GM12878 (cell line): ENCODE measurements around the gene SCIN. TPM values are rescaled to one million over a fixed set of nuclear protein-coding genes. Genes with fewer than 3 reads are reported as not detected.

Experiments
- ATAC-seq: fragments of 200-7000 bp; cut with Tn5 transposase; 3 replicates; pipeline ENCODE4 v1.9.1; 2020; ENCODE audit warnings: mild to moderate bottlenecking, moderate library complexity
- BruUV-seq: library from RNA; stranded (reverse); fragments of 400-500 nt; replicated peaks from 2 replicates; lab custom pipeline; 2021; lab: Mats Ljungman, UMichigan
- CTCF ChIA-PET: fragments of 300-600 bp; sonication (Branson Sonifier 250); formaldehyde crosslinking; extraction: SDS; loops from one replicate; lab custom pipeline; 2021; ENCODE audit warnings: inconsistent platforms; lab: Yijun Ruan, JAX
- POLR2A ChIA-PET: fragments of 350-600 bp; formaldehyde crosslinking; extraction: SDS; loops from one replicate; lab custom pipeline; 2021; ENCODE audit warnings: inconsistent platforms; lab: Charles Lee
- RAD21 ChIA-PET: fragments of 300-600 bp; sonication (Branson Sonifier 250); formaldehyde crosslinking; loops from one replicate; lab custom pipeline; 2023; ENCODE audit warnings: antibody characterized with exemption; ENCODE audit not compliant: unreplicated experiment; lab: Charles Lee
- SMC1A ChIA-PET: fragments of 300-600 bp; sonication (Branson Sonifier 250); formaldehyde crosslinking; loops from one replicate; lab custom pipeline; 2023; ENCODE audit not compliant: unreplicated experiment, uncharacterized antibody; lab: Charles Lee
- DNase-seq: peaks from one replicate; pipeline ENCODE4 v3.0.0-alpha.2; 2011; ENCODE audit warnings: low read depth, low spot score
- FAIRE-seq: peaks from 3 replicates; lab custom pipeline; 2011; peaks lifted over from hg19 to GRCh38; lab: Jason Lieb, UNC
- H2AFZ ChIP-seq: 2 replicates; pipeline ENCODE4 v1.6.0; 2011; ENCODE audit warnings: low read depth, low read length, control low read depth; ENCODE audit not compliant: control insufficient read depth
- H3K27ac ChIP-seq: 2 replicates; pipeline ENCODE4 v1.5.1; 2011; ENCODE audit warnings: control low read depth; ENCODE audit not compliant: control insufficient read depth, insufficient read depth
- H3K27me3 ChIP-seq, 2 experiments: replicated peaks in 1 of 2; 2 replicates each; pipeline versions ENCODE4 v1.6.0 to v1.6.1; 2011; ENCODE audit warnings: low read length in 1 of 2; ENCODE audit not compliant: control insufficient read depth in 2 of 2, insufficient read depth in 2 of 2
- H3K36me3 ChIP-seq, 2 experiments: 2 replicates each; pipeline ENCODE4 v1.5.1; 2011; ENCODE audit warnings: low read length in 1 of 2; ENCODE audit not compliant: control insufficient read depth in 2 of 2, insufficient read depth in 2 of 2
- H3K4me1 ChIP-seq: 2 replicates; pipeline ENCODE4 v1.6.1; 2011; ENCODE audit warnings: mild to moderate bottlenecking, low read length, moderate library complexity, mixed read lengths; ENCODE audit not compliant: control insufficient read depth, insufficient read depth
- H3K4me2 ChIP-seq: 2 replicates; pipeline ENCODE4 v1.6.0; 2011; ENCODE audit warnings: control low read depth; ENCODE audit not compliant: control insufficient read depth, insufficient read depth
- H3K4me3 ChIP-seq: fragments of 200-600 bp; sonication (generic); 2 replicates; pipeline ENCODE4 v1.5.1; 2016
- H3K79me2 ChIP-seq: 2 replicates; pipeline ENCODE4 v1.6.0; 2011; ENCODE audit warnings: low read length; ENCODE audit not compliant: control insufficient read depth, insufficient read depth
- H3K9ac ChIP-seq: 2 replicates; pipeline ENCODE4 v1.8.0; 2011; ENCODE audit warnings: low read length, control low read depth, mixed read lengths; ENCODE audit not compliant: control insufficient read depth, insufficient read depth
- H3K9me3 ChIP-seq: replicated peaks from 3 replicates; pipeline ENCODE4 v1.5.1; 2011; ENCODE audit warnings: mild to moderate bottlenecking, low read length; ENCODE audit not compliant: control insufficient read depth, insufficient read depth
- H4K20me1 ChIP-seq: 2 replicates; pipeline ENCODE4 v1.6.0; 2011; ENCODE audit not compliant: control insufficient read depth, insufficient read depth
- BCLAF1 ChIP-seq: fragments of 450-650 bp; IDR thresholded peaks from 2 replicates; pipeline ENCODE4 v1.6.1; 2017; ENCODE audit warnings: antibody characterized with exemption, mild to moderate bottlenecking, moderate library complexity
- EED ChIP-seq: sonication (generic); IDR thresholded peaks from 2 replicates; pipeline ENCODE4 v1.6.1; 2016; ENCODE audit warnings: antibody characterized with exemption, low read depth
- EGR1 ChIP-seq, 2 experiments: IDR thresholded peaks; 1 replicate in 1 of 2; 2 replicates in 1 of 2; pipeline ENCODE4 v1.6.1; 2011 to 2012; ENCODE audit warnings: low read depth in 2 of 2, low read length in 2 of 2, borderline replicate concordance in 1 of 2, mild to moderate bottlenecking in 1 of 2, moderate library complexity in 1 of 2
- FOS ChIP-seq: IDR thresholded peaks from 3 replicates; pipeline ENCODE4 v1.6.1; 2011; ENCODE audit warnings: borderline replicate concordance; ENCODE audit not compliant: insufficient read length; ENCODE audit errors: extremely low read depth
- FOXK2 ChIP-seq: fragments of 450-650 bp; IDR thresholded peaks from 2 replicates; pipeline ENCODE4 v1.6.1; 2017; ENCODE audit warnings: mild to moderate bottlenecking, moderate library complexity
- HDAC6 ChIP-seq: fragments of 200-600 bp; sonication (generic); IDR thresholded peaks from one replicate; pipeline ENCODE4 v1.8.0; 2017; ENCODE audit warnings: antibody characterized with exemption; ENCODE audit not compliant: unreplicated experiment
- JUND ChIP-seq: IDR thresholded peaks from 2 replicates; pipeline ENCODE4 v1.6.1; 2012; ENCODE audit warnings: low read depth, mild to moderate bottlenecking, low read length, improper control_type of control experiment, moderate library complexity
- MEF2B ChIP-seq: fragments of 450-650 bp; IDR thresholded peaks from 2 replicates; pipeline ENCODE4 v1.6.1; 2018; ENCODE audit warnings: mild to moderate bottlenecking, moderate library complexity; ENCODE audit not compliant: partially characterized antibody, poor library complexity, severe bottlenecking
- MYB ChIP-seq: fragments of 150-350 bp; IDR thresholded peaks from 2 replicates; pipeline ENCODE4 v1.6.1; 2014; ENCODE audit warnings: mild to moderate bottlenecking, low read depth, low read length, borderline replicate concordance
- POLR2AphosphoS2 ChIP-seq: IDR thresholded peaks from 2 replicates; pipeline ENCODE4 v1.6.1; 2011; ENCODE audit warnings: low read depth, mild to moderate bottlenecking, low read length, improper control_type of control experiment, moderate library complexity
- RFX5 ChIP-seq: IDR thresholded peaks from 2 replicates; pipeline ENCODE4 v1.6.1; 2011; ENCODE audit warnings: low read depth, low read length, improper control_type of control experiment
- RUNX3 ChIP-seq: IDR thresholded peaks from 2 replicates; pipeline ENCODE4 v1.6.1; 2012; ENCODE audit warnings: low read length, inconsistent platforms
- SMAD5 ChIP-seq: IDR thresholded peaks from 2 replicates; pipeline ENCODE4 v1.6.1; 2016; ENCODE audit warnings: antibody characterized with exemption, low read depth
- SMARCA5 ChIP-seq: fragments of 450-650 bp; IDR thresholded peaks from 2 replicates; pipeline ENCODE4 v1.6.1; 2017; ENCODE audit warnings: mild to moderate bottlenecking
- TCF7 ChIP-seq: IDR thresholded peaks from 2 replicates; pipeline ENCODE4 v1.6.1; 2014; ENCODE audit warnings: antibody characterized with exemption, borderline replicate concordance
- USF2 ChIP-seq: IDR thresholded peaks from 2 replicates; pipeline ENCODE4 v1.6.1; 2011; ENCODE audit warnings: low read depth, low read length, improper control_type of control experiment, borderline replicate concordance
- ZBTB4 ChIP-seq: fragments of 450-650 bp; formaldehyde crosslinking; IDR thresholded peaks from 2 replicates; pipeline ENCODE4 v1.4.0; 2022; ENCODE audit warnings: mild to moderate bottlenecking, moderate library complexity
- WGBS: methylation state at CpG from one replicate; pipeline ENCODE4 v1.1.6; 2016; ENCODE audit warnings: low lambda C conversion rate; ENCODE audit not compliant: insufficient replicate concordance, insufficient coverage; ENCODE audit errors: missing lambda C conversion rate; 5-methylcytosine and 5-hydroxymethylcytosine counted together
- in situ Hi-C: fragments of 300-500 bp; cut with MboI; formaldehyde crosslinking; loops from 9 replicates; pipeline ENCODE4 v1.14.3; 2018; ENCODE audit warnings: mixed read lengths
- intact Hi-C: fragments of 100-400 bp; cut with micrococcal nuclease; formaldehyde crosslinking; loops from one replicate; pipeline ENCODE4 v1.14.2; 2022; ENCODE audit not compliant: unreplicated experiment
- polyA plus RNA-seq, 11 experiments: library from polyadenylated mRNA; depleted of rRNA in 4 of 11; unstranded in 6 of 11; stranded (reverse) in 5 of 11; fragments of >200 nt; fragmentation: Nextera tagmentation in 4 of 11; fragmentation: Illumina TruSeq in 1 of 11; extraction: Ambion mirVana in 4 of 11; extraction: Trizol in 1 of 11; gene quantifications; 1 replicate in 1 of 11; 2 replicates in 10 of 11; pipeline versions ENCODE4 v1.2.1 to v1.2.3, GENCODE V29; 2011 to 2016; ENCODE audit warnings: inconsistent platforms in 2 of 11, missing spikeins in 2 of 11, low read depth in 1 of 11
- total RNA-seq, 4 experiments: library from RNA; depleted of rRNA in 3 of 4; stranded (reverse); fragments of >200 nt in 3 of 4; fragmentation: Illumina TruSeq in 1 of 4; extraction: Trizol in 1 of 4; gene quantifications; 2 replicates each; pipeline versions ENCODE4 v1.2.1 to v1.2.3, GENCODE V29; 2013 to 2021

SCIN gene
- total and polyA plus RNA-seq, 10 of the 15 experiments (the other 5 are each of a cell fraction or from before 2014, with no cell fraction given), result 0.23 to 2.1 (median 1.0) TPM

GRCh38 chr7:12619461-12620069 is 49.0 kb downstream of the SCIN start:
- in situ Hi-C loops, result no loop called here
- POLR2A ChIA-PET, result no interaction called here
- H3K4me3 ChIP-seq, result no peak overlapping the region

More at GRCh38 chr7:12619461-12620069, 49.0 kb downstream of the SCIN start:
- BruUV-seq, result no TSS peak
- Histone ChIP-seq H3K79me2 (no peaks in the 10 kb centered on the region), H2AFZ (no peak overlapping the region), H3K9ac (no peak overlapping the region), H3K27ac (no peak overlapping the region)
- no peak for FAIRE-seq
- CTCF ChIA-PET, result no interaction called here
- no peak for DNase-seq
- RAD21 ChIA-PET, result no interaction called here
- no peak for TF ChIP-seq USF2
- TF ChIP-seq FOXK2, result no peak
- no peak for TF ChIP-seq JUND
- TF ChIP-seq RFX5, result no peak
- no peak for TF ChIP-seq MEF2B
- no peak for TF ChIP-seq HDAC6
- no peak for TF ChIP-seq MYB
- TF ChIP-seq BCLAF1, result no peak
- TF ChIP-seq EED, result no peak
- no peak for TF ChIP-seq ZBTB4 (CRISPR knock-in tag)
- no peak for TF ChIP-seq TCF7
- no peak for TF ChIP-seq EGR1 (IDR thresholded peaks at IDR 0.05; ENCODE audit: borderline replicate concordance in 1 of 2, low read depth in 2 of 2, low read length in 2 of 2)
- no peak for TF ChIP-seq FOS
- no peak for TF ChIP-seq RUNX3
- no peak for TF ChIP-seq SMAD5
- TF ChIP-seq SMARCA5, result no peak
- TF ChIP-seq POLR2AphosphoS2, result no peak
- TF ChIP-seq, all 136 proteins: peak for 0
- 42% methylated on average over 3 of the region's 3 CpGs for WGBS
- no peaks in the 10 kb centered on the region; a peak in 1 of 4 replicates for H3K27me3 ChIP-seq
- no peaks in the 10 kb centered on the region for H3K4me1 ChIP-seq
- SMC1A ChIA-PET, result no interaction called here
- ATAC-seq, result no peak
- intact Hi-C loops, result no loop called here
- no peak overlapping the region for H3K4me2 ChIP-seq
- no peaks in the 10 kb centered on the region for H4K20me1 ChIP-seq
- H3K36me3 ChIP-seq, result no peaks in the 10 kb centered on the region
- H3K9me3 ChIP-seq, result no peaks in the 10 kb centered on the region
